Large intestine (tissue), 12 donors: Measurements from ENCODE around the gene ELOVL4. TPM values are rescaled to one million over a fixed set of nuclear protein-coding genes. Genes with fewer than 3 reads are reported as not detected.

Experiments
- DNase-seq, 2 donors: peaks; one replicate each; pipeline versions ENCODE4 v3.0.0 to v3.0.0-alpha.2; 2013
- H3K27ac ChIP-seq: one replicate; pipeline ENCODE4 v1.5.1; 2013; ENCODE audit warnings: low read length
- H3K27me3 ChIP-seq: 2 replicates; pipeline ENCODE4 v1.6.1; 2013; ENCODE audit warnings: low read length; ENCODE audit not compliant: control insufficient read depth, insufficient read depth
- H3K36me3 ChIP-seq: 2 replicates; pipeline ENCODE4 v1.6.1; 2013; ENCODE audit warnings: low read length; ENCODE audit not compliant: control insufficient read depth, insufficient read depth
- H3K4me1 ChIP-seq: one replicate; pipeline ENCODE4 v1.6.1; 2013; ENCODE audit warnings: low read length; ENCODE audit not compliant: control insufficient read depth, insufficient read depth
- H3K4me3 ChIP-seq: one replicate; pipeline ENCODE4 v1.5.1; 2013; ENCODE audit warnings: low read length
- H3K9me3 ChIP-seq: one replicate; pipeline ENCODE4 v1.6.1; 2013; ENCODE audit warnings: mild to moderate bottlenecking, low read depth, low read length, moderate library complexity; ENCODE audit not compliant: control insufficient read depth
- WGBS: methylation state at CpG from one replicate; pipeline ENCODE4 v1.1.5; 2013; ENCODE audit warnings: low lambda C conversion rate; ENCODE audit not compliant: insufficient coverage; 5-methylcytosine and 5-hydroxymethylcytosine counted together
- long read RNA-seq, 11 donors: transcript quantifications; one replicate each; lab custom pipeline, GENCODE V29; 2026
- polyA plus RNA-seq: library from polyadenylated mRNA; unstranded; fragments of 120-200 nt; gene quantifications from one replicate; pipeline ENCODE4 v1.2.1, GENCODE V29; 2013

The ELOVL4 gene
- 3.3 TPM for polyA plus RNA-seq
- long read RNA-seq, donor 1, partial matches to known transcripts = 0 of 1 reads
- long read RNA-seq, donor 1, other reads (novel, unspliced or antisense) = 0 of 1 reads
- long read RNA-seq, donor 2, partial matches to known transcripts = 0 of 3 reads
- long read RNA-seq, donor 2, other reads (novel, unspliced or antisense) = 0 of 3 reads
- long read RNA-seq, donor 3, partial matches to known transcripts = 0 of 3 reads
- long read RNA-seq, donor 3, other reads (novel, unspliced or antisense) = 0 of 3 reads
- long read RNA-seq, donor 4 = 0 reads
- long read RNA-seq, donor 5, partial matches to known transcripts = 0 of 4 reads
- long read RNA-seq, donor 5, other reads (novel, unspliced or antisense) = 0 of 4 reads
- long read RNA-seq, donor 6 = 0 reads
- long read RNA-seq, donor 7, partial matches to known transcripts = 0 of 2 reads
- long read RNA-seq, donor 7, other reads (novel, unspliced or antisense) = 0 of 2 reads
- long read RNA-seq, donor 8, partial matches to known transcripts = 0 of 1 reads
- long read RNA-seq, donor 8, other reads (novel, unspliced or antisense) = 0 of 1 reads
- long read RNA-seq, donor 9, partial matches to known transcripts = 0 of 1 reads
- long read RNA-seq, donor 9, other reads (novel, unspliced or antisense) = 0 of 1 reads
- long read RNA-seq, donor 10, partial matches to known transcripts = 0 of 3 reads
- long read RNA-seq, donor 10, other reads (novel, unspliced or antisense) = 0 of 3 reads
- long read RNA-seq, donor 11 = 0 reads

DNA sequence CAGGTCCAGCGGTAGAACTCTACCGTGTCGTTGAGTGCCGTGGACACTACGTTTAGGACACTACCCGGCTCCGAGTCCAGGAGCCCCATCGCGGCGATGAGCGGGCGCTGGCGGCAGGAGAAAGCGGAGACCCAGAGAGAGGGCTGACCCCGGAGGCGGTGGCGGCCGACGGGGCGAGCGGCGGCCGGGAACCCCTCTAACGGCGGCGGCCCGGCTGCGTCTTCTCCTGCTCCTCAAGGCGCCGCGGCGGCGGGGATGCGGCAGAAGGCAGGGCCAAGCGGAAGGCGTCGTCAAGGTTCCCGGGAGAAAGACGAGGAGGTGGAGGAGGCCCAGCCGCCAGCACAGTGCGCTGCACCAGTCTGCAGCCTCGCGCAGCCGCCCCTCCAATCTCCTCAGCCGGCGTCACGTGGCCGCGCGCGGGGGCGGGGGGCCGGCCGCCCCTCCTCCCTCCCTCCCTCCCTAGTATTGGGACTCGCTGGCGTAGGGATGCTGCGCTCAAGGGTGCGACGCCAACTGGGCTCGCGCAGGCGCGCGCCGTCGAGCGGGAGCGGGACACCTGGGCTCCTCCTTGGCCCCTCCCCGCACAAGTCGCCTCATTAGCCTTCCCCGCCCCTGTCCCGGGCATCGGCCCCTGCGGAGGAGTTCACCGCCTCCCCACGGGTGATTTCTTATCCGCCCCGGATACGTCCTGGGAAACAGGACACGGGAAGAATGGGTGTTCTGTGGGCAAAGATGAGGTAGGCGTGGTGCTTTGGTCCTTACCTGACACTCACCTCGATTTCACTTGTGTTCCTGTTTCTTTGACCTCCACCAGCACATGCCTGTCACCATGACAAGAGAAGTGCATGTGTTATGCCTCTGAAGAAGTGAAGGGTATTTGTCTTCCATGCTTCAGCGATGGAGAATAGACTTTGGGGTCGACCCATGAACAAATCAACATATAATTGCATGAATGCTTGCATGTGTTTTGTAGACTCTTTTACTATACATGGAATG is at the start of gene ELOVL4:
ELOVL4 (minus strand) TSS at position 363 of the 996 bp plus-strand sequence; CDS start at position 89, 274 bp downstream.
- Histone ChIP-seq H3K27ac (peak within 1 kb of the TSS; percentile 25), H3K27me3 (peaks cover 42% of the 10 kb centered on the region), H3K4me1 (no peaks in the 10 kb centered on the region), H3K9me3 (peaks cover 6% of the 10 kb centered on the region), H3K36me3 (no peaks in the 10 kb centered on the region), H3K4me3 (peak within 1 kb of the TSS; percentile 47)
- no CpG with 5 or more reads among the region's 84 CpGs for WGBS
- DNase-seq = peak; percentile 29 to 56

DNA sequence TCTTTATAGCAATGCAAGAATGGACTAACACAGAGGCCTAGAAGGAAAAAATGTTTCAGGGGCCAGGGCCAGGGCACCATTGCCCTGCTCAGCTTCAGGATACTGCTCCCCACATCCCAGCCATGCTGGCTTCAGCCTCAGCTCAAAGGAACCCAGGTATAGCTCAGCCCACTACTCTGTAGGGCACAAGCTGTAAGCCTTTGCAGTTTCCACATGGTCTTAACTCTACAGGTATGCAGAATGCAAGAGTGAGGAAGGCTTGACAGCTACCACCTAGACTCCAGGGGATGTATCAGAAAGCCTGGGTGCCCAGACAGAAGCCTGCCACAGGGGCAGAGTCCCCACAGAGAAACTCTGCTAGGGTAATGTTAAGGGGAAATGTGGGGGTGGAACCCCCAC is 46.6 kb upstream of the ELOVL4 start:
- H3K27ac ChIP-seq = no peak overlapping the region
- H3K27me3 ChIP-seq = peaks cover 2% of the 10 kb centered on the region
- H3K4me1 ChIP-seq = no peaks in the 10 kb centered on the region
- H3K36me3 ChIP-seq = no peaks in the 10 kb centered on the region
- DNase-seq = no peak
- H3K9me3 ChIP-seq = no peaks in the 10 kb centered on the region
- no peak overlapping the region for H3K4me3 ChIP-seq

DNA sequence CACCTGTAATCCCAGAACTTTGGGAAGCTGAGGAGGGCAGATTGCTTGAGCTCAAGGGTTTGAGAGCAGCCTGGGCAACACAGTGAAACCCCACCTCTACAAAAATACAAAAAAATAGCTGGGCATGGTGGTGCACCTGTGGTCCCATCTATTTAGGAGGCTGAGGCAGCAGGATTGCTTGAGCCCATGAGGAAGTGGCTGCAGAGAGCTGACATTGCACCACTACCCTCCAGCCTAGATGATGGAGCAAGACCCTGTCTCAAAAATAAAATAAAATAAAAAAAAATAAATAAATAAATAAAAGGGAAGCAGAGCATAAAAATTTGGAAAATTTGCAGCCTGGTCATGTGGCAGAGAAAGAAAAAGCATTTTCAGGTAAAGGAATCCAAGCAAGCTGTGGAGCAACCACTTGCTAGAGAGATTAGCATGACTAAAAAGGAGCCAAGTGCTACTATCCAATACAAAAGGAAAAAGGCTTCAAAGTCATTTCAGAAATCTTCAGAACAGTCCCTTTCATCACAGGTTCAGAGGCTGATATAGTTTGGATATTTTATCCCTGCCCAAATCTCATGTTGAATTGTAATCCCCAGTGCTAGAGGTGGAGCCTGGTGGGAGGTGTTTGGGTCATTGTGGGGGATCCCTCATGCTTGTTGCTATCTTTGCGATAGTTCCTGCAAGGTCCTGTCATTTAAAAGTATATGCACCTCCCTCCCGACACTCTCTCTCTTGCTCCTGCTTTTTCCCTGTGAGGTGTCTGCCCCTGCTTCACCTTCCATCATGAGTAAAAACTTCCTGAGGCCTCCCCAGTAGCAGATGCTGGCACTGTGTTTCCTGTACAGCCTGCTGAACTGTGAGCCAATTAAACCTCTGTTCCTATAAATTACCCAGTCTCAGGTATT is 45.9 kb upstream of the ELOVL4 start:
- peaks cover 2% of the 10 kb centered on the region for H3K27me3 ChIP-seq
- no peaks in the 10 kb centered on the region for H3K36me3 ChIP-seq
- no peaks in the 10 kb centered on the region for H3K4me1 ChIP-seq
- no peak for DNase-seq
- no peaks in the 10 kb centered on the region for H3K9me3 ChIP-seq
- H3K4me3 ChIP-seq = no peak overlapping the region
- no CpG with 5 or more reads among the region's 2 CpGs for WGBS
- H3K27ac ChIP-seq = no peak overlapping the region

DNA sequence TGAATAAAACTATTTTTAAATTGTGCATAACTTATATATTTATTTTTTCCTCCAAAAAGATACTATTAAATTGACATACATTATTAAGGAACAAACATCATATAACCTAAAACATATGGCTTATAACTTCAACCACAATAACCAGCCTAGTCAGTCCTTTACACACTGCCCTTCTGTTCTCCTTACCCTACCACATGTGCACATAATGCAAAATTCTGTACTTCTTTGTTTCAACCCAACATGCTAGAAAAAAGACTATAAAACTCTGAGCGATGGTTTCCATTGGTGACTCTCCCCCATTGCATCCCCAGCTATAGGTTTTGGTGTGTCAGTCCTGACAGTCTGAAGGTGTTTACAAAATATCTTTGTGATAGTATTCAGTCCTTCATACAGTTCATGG is 42.3 kb upstream of the ELOVL4 start:
- WGBS = no CpG with 5 or more reads among the region's 1 CpG
- no peaks in the 10 kb centered on the region for H3K4me1 ChIP-seq
- H3K27ac ChIP-seq = no peak overlapping the region
- H3K27me3 ChIP-seq = peaks cover 2% of the 10 kb centered on the region
- H3K9me3 ChIP-seq = no peaks in the 10 kb centered on the region
- H3K36me3 ChIP-seq = no peaks in the 10 kb centered on the region
- H3K4me3 ChIP-seq = no peak overlapping the region
- no peak for DNase-seq

DNA sequence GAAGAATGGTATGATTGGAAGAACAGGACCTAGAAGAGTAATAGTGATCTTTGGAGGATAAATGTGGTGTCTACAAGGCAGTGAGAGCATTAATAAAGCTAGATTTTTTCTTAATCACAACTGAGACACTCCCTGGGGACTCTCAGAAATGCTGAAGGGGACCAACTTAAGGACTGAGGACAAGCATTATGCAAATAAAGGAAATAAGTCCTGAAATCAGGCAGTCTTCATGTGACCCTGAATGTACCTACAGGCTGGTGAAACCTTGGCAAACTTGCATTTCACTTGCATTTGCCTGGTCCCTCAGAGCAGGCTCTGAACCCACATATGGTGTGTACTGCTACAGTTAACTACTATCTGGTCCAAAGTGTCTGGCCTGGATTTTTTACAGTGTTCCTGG is 37.8 kb upstream of the ELOVL4 start:
- H3K9me3 ChIP-seq = no peaks in the 10 kb centered on the region
- no peak for DNase-seq
- H3K36me3 ChIP-seq = no peaks in the 10 kb centered on the region
- no peak overlapping the region for H3K27ac ChIP-seq
- H3K4me3 ChIP-seq = no peak overlapping the region
- H3K4me1 ChIP-seq = no peaks in the 10 kb centered on the region
- no peaks in the 10 kb centered on the region for H3K27me3 ChIP-seq

DNA sequence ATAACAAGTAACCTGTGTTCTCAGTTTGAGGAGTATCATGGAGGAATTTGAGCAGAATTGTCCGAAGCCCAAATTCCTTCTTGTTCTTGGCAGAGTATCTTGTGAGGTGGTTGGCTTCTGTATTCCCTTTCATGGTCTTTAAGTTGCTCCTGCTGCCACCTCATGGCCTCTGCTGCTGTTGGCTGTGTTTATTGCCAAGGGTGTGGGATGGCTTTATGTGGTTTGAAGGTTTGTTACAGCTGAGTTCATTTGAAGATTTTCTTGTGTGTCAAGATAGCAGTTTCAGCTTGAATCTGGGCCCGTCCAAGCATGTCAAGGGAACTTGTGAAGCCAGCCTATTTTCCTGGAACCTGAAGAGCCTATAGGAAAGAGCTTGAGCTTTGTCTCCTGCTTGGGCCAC is 36.9 kb upstream of the ELOVL4 start:
- DNase-seq = peak in 1 of 2 donors; percentile 22
- Histone ChIP-seq H3K27ac (no peak overlapping the region), H3K27me3 (no peaks in the 10 kb centered on the region), H3K9me3 (no peaks in the 10 kb centered on the region), H3K36me3 (no peaks in the 10 kb centered on the region), H3K4me3 (no peak overlapping the region), H3K4me1 (no peaks in the 10 kb centered on the region)
- no CpG with 5 or more reads among the region's 2 CpGs for WGBS

DNA sequence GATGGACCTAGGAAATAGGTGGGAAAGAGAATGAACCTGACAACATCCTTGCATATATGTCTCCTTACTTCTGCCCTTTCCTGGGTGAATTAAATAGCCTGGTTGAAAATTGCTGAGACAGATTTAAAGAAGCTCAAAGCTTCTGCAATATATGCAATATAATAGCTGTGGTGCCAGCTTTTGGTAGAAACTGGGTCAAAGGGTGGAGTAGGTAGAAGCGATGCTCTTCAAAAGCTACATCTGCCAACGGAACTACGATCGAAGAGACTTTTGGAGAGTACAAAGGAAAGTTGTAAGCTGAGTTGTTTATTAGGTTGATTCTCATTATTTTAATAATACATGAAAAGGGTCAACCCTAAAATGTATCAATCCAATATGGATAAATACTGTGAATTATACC is 34.3 kb upstream of the ELOVL4 start:
- H3K4me1 ChIP-seq = no peaks in the 10 kb centered on the region
- 97% methylated on average over 4 of the region's 4 CpGs for WGBS
- no peak for DNase-seq
- no peaks in the 10 kb centered on the region for H3K36me3 ChIP-seq
- no peak overlapping the region for H3K4me3 ChIP-seq
- H3K9me3 ChIP-seq = no peaks in the 10 kb centered on the region
- H3K27ac ChIP-seq = no peak overlapping the region
- H3K27me3 ChIP-seq = no peaks in the 10 kb centered on the region

DNA sequence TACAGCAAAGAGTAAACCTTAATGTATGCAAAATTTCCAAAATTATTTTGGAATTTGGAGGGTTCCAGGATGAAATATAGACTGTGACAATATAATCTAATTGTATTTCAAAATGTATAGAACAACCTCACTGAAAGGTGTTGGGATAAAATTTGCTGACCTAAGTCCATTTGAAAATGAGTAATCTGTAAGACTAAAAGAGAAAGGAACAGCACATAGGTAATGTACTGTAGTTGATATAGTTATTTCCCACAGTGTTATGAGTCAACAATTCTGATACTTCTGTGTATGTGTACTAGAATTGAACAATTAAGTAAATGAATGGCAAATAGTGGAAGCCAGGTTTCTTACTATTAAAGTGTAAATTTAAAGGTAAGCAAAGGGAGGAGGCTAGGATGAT is 23.8 kb upstream of the ELOVL4 start:
- H3K9me3 ChIP-seq = no peaks in the 10 kb centered on the region
- H3K4me1 ChIP-seq = no peaks in the 10 kb centered on the region
- H3K27me3 ChIP-seq = no peaks in the 10 kb centered on the region
- H3K27ac ChIP-seq = no peak overlapping the region
- no peaks in the 10 kb centered on the region for H3K36me3 ChIP-seq
- H3K4me3 ChIP-seq = no peak overlapping the region
- DNase-seq = no peak

DNA sequence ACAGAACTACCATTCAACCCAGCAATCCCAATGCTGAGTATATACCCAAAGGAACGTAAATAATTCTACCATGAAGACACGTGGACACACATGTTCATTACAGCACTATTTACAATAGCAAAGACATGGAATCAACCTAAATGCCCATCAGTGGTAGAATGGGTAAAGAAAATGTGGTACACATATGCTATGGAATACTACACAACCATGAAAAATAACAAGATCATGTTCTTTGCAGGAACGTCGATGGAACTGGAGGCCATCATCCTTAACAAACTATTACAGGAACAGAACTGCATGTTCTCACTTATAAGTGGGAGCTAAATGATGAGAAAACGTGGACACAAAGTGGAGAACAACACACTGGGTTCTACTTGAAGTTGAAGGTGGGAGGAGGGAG is 22.4 kb upstream of the ELOVL4 start:
- H3K4me3 ChIP-seq = no peak overlapping the region
- 87% methylated on average over 3 of the region's 5 CpGs for WGBS
- H3K9me3 ChIP-seq = no peaks in the 10 kb centered on the region
- no peaks in the 10 kb centered on the region for H3K4me1 ChIP-seq
- DNase-seq = no peak
- H3K27ac ChIP-seq = no peak overlapping the region
- H3K27me3 ChIP-seq = no peaks in the 10 kb centered on the region
- no peaks in the 10 kb centered on the region for H3K36me3 ChIP-seq
